D721Med (cell line): ENCODE results near the gene TMEM198.

Experiments used
- DNase-seq: peaks from one replicate; pipeline ENCODE4 v3.0.0; 2011; ENCODE audit warnings: low spot score; ENCODE audit not compliant: insufficient read length
- FAIRE-seq: peaks from 2 replicates; lab custom pipeline; 2011; peaks lifted over from hg19 to GRCh38; lab: Jason Lieb, UNC
- CTCF ChIP-seq: IDR thresholded peaks from 2 replicates; pipeline ENCODE4 v1.5.1; 2012; ENCODE audit warnings: mild to moderate bottlenecking, control low read depth; ENCODE audit not compliant: insufficient read depth; ENCODE audit errors: missing control alignments

The TMEM198 gene

GRCh38 chr2:219527472-219527871 lies 16.4 kb upstream of the TMEM198 start:
- no peak for FAIRE-seq
- TF ChIP-seq CTCF, result no peak
- DNase-seq, result no peak

GRCh38 chr2:219530048-219530963 lies 13.5 kb upstream of the TMEM198 start:
- DNase-seq (peak; percentile 99), FAIRE-seq (no peak)
- TF ChIP-seq CTCF, result peak; percentile 89

- no peak for FAIRE-seq
- no peak for TF ChIP-seq CTCF
- DNase-seq, result no peak
Observed at GRCh38 chr2:219531639-219532377, 12.0 kb upstream of the TMEM198 start.

- no peak for FAIRE-seq
- DNase-seq, result no peak
- no peak for TF ChIP-seq CTCF
Observed at GRCh38 chr2:219532378-219532649, 11.5 kb upstream of the TMEM198 start.

GRCh38 chr2:219533930-219534661 lies 9.7 kb upstream of the TMEM198 start:
- FAIRE-seq (no peak), DNase-seq (no peak)
- no peak for TF ChIP-seq CTCF

GRCh38 chr2:219536425-219536824 lies 7.4 kb upstream of the TMEM198 start:
- TF ChIP-seq CTCF, result no peak
- FAIRE-seq (no peak), DNase-seq (no peak)
